Measurements from ENCODE around the gene NRCAM.

DNA sequence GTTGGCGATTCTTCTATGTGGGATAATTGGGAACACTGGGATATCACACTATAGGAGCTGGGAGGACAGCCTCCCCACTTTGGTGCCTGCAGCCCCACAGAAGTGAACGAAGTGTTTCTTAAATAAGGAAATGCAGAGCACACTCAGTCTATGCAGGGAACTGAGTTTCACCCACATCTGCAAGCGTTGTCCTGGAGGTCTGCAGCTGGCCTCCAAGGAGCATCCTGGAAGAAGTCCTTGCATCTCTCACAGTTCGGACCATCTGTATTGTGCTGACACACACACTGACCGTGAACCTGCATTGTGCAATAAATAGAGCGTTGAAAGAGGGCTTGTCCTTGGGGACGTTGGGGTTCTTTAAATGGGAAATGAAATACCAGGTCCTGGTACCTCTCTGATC lies 351.9 kb downstream of the NRCAM start:
- TF ChIP-seq, protein P1, sequence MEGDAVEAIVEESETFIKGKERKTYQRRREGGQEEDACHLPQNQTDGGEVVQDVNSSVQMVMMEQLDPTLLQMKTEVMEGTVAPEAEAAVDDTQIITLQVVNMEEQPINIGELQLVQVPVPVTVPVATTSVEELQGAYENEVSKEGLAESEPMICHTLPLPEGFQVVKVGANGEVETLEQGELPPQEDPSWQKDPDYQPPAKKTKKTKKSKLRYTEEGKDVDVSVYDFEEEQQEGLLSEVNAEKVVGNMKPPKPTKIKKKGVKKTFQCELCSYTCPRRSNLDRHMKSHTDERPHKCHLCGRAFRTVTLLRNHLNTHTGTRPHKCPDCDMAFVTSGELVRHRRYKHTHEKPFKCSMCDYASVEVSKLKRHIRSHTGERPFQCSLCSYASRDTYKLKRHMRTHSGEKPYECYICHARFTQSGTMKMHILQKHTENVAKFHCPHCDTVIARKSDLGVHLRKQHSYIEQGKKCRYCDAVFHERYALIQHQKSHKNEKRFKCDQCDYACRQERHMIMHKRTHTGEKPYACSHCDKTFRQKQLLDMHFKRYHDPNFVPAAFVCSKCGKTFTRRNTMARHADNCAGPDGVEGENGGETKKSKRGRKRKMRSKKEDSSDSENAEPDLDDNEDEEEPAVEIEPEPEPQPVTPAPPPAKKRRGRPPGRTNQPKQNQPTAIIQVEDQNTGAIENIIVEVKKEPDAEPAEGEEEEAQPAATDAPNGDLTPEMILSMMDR (IDR thresholded peaks at IDR 0.05; ENCODE audit: insufficient read depth, low read depth, low read length) = no peak
- TF ChIP-seq EZH2 (IDR thresholded peaks at IDR 0.05; ENCODE audit: insufficient read depth, low read length) = no peak
